HPDE6-E6E7 (cell line): ENCODE results near the gene CDK13.
A peak's percentile ranks its signal among the peaks of the same experiment; 100 is the strongest.

Experiments
- DNase-seq: peaks from one replicate; pipeline ENCODE4 v3.0.0; 2011; ENCODE audit warnings: missing footprints; ENCODE audit errors: extremely low spot score

Gene CDK13

DNA sequence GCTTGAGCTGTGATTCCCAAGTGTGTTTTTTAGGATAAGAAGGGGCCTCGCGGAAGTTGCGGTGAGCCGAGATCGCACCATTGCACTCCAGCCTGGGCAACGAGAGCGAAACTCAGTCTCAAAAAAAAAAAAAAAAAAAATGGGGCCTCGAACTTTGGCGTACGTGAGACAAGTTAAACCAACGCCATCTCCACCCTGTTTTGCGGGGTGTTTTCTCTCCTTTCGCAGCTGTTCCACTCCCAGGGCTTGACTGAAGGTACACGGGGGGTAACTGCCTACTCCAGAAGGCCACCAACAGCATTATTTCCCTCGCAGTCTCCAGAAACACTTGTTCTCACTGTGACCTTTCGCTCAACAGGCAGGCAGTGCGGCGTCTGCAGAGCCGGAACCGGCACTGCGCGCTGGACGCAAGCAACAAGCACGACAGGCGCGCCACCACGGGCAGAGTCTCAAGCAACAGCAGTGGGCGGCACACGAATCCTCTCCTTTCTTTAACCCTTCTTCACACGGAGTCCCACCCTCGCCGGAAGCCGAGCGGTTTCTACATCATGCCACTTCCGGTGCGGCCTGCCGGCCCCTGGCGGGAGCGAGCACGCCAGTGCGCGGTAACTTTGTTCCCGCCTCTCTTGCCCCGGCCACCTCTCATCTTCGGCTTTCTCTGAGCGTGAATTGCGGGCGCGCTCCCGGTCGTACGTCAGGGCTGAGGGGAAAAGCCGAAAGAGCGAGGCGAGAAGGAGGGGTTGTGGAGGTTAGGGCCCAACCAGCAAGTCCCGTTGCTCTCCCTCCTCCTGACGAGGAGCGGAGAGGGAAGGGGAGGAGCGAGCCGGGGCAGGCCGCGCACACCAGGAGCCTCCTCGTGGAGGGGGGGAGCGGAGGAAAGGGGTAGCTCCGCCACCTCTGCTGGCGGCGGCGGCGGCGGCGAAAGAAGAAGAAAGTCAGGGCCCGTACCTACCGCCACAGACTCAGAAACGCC, 814 bp upstream of the CDK13 start:
- DNase-seq = peak; percentile 93

DNA sequence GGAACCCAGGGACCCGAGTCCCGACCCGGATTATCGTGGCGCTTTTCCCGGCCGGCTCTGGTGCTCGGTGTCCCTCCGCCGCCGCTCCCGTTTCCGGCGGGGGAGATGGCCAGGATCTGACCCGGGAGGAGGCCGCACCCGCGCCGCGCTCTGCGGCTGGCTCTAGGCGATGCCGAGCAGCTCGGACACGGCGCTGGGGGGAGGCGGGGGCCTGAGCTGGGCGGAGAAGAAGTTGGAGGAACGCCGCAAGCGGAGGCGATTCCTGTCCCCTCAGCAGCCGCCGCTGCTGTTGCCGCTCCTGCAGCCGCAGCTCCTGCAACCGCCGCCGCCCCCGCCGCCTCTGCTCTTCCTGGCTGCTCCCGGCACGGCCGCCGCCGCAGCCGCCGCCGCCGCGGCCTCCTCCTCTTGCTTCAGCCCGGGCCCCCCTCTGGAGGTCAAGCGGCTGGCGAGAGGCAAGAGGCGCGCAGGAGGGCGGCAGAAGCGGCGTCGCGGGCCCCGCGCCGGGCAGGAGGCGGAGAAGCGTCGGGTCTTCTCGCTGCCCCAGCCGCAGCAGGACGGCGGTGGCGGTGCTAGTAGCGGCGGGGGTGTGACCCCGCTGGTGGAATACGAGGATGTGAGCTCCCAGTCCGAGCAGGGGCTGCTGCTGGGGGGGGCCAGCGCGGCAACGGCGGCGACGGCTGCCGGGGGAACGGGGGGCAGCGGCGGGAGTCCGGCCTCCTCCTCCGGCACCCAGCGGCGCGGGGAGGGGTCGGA, 593 bp downstream of the CDK13 start:
- DNase-seq = no peak

DNA sequence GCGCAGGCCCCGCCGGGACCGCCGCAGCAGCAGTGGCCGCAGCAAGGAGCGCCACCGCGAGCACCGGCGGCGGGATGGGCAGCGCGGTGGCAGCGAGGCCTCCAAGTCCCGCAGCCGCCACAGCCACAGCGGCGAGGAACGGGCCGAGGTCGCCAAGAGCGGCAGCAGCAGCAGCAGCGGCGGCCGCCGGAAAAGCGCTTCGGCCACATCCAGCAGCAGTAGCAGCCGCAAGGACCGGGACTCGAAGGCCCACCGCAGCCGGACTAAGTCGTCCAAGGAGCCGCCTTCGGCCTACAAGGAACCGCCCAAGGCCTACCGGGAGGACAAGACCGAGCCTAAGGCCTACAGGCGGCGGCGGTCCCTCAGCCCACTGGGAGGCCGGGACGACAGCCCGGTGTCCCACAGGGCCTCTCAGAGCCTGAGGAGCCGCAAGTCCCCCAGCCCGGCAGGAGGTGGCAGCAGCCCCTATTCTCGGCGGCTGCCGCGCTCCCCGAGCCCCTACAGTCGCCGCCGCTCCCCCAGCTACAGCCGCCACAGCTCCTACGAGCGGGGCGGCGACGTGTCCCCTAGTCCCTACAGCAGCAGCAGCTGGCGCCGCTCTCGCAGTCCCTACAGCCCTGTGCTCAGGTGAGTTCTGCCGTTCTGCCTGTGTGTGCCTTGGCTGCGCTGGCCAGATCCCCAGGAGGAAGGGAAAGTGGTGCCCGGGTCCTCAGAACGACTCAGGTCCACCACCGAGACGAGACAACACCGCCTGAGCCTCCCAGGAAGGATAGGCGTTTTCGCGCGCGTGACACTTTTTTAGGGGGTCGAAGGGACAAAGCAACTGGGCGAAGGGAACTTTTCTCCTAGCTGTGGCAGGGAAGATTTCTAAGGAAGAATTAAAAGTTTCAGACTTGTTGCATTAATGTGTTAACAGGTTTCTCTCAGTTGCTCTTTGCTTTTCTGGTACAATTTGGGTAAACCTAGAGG, 1.5 kb downstream of the CDK13 start:
- no peak for DNase-seq

DNA sequence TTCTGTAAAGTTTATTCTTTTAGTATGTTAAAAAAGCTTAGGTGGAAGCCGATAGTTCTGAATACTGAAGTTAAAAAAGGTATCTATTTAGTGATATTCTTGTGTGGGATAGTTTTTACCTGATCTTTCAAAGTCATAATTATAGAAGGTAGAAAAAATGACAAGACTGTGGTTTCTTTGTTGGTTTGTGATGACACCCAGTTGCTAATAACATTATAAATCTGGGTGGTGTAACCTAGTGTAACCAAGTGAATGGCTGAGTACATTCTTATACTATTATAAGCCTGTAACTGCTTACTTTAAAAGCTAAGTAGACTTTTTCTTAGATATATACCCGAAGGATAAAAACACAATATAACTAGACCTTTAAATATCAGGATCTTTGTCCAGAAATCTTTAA, 2.3 kb downstream of the CDK13 start:
- DNase-seq = no peak

DNA sequence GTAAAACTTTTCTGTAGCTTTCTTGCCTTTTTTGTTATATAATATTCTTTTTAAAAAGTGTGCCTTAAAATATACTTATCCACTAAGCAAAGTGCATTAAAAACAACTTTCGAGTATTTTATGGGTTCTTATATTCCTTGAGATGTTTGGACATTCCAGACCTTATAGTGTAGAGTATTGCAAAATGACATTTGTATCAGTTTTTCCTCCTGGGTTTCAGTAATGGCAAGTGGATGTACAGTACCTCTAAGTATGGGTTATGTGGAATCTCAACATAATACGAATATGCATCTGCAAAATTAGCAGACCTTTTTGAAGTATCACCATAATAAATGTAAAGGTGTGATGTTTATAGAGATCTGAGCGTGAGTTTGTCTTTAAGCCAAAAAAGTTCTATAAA, 2.7 kb downstream of the CDK13 start:
- DNase-seq = no peak

DNA sequence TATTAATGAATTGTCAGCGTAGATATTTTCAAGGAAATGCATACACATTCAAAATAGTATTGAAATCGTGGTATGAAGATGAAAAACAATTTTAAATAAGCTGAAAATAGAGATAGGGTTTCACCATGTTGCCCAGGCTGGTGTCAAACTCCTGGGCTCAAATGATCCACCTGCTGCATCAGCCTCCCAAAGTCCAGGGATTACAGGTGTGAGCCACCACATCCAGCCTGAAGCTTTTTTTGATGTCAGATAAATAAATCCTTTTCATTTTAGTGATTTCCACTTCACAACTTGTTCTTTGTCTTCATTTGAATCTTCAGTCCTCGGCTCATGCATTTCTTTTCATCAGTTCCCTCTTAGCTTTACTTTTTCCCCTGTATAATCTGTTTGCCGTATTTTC, 4.6 kb downstream of the CDK13 start:
- no peak for DNase-seq

DNA sequence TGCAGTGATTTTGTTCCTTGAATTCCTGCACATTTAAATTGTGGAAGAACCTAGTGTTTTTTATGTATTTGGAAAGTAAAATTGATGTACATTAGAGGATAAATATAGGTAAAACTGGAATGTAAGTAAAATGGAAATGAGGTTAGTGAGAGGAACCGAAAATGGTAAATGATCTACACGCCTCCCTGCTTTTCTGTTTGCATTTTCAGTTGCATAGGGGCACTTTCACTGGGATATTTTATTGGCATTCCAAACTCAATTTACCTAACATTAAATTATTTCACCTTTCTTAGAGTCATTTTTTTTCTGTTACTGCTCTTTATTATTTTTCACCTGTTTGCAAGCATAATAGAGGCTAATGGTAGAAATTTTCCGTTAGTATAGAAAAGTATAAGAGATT, 8.0 kb downstream of the CDK13 start:
- no peak for DNase-seq

DNA sequence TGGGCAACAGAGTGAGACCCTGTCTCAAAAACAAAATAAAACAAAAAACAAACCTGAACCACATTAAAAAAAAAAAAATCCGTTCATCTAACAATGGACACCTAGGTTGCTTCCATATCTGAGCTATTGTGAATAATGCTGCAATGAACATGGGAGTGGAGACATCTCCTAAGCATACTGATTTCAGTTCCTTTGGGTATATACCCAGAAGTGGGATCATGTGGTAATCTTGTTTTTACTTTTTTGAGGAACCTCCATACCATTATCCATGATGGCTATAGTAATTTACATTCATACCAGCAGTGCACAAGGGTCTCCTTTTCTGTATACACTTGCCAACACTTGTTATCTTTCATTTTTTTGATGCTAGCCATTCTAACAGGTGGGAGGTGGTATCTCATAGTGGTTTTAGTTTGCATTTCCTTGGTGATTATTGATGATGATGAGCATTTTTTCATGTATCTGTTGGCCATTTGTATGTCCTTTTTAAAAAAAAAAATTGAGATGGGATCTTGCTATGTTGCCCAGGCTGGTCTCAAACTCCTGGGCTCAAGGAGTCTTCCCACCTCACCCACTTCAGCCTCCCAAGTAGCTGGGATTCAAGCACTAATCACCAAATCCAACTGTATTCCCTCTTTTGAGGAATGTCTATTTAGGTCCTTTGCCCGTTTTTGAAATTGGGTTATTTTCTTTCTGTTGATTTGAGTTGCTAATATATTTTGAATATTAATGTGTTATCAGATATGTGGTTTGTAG, 17.5 kb downstream of the CDK13 start:
- DNase-seq = no peak

DNA sequence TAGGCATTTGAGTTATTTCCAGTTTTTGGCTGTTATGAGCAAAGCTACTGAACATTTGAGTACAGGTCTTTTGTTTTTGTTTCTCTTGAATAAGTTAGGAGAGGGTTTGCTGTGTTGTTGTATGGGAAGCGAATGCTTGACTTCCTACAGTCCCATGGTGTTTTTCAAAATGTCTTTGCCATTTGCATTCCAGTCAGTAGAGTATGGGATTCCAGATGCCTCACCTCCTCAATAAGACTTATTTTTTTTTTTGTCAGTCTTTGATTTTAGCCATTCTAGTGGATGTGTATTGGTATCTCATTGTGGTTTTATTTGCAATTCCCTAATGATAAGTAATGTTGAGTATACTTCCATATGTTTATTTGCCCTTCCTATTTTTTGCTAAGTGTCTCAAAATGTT, 19.4 kb downstream of the CDK13 start:
- no peak for DNase-seq

DNA sequence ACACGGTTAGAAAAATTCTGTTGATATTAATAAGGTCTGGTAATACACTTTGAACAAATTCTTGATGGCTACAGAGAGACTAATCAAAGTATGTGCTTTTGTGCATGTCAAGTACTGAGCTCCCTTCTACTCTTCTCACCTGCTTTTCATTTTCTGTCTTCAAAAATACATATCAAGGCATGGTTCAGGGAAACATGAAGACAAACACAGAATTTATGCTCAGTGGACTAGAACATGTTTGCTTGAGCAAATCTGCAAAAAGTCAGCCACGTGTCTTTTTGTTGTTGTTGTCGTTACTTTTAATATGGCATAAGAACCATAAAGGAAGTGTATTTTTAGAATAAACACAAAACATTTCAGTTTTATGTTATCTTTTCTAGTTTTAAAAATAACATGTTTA, 21.9 kb downstream of the CDK13 start:
- no peak for DNase-seq

DNA sequence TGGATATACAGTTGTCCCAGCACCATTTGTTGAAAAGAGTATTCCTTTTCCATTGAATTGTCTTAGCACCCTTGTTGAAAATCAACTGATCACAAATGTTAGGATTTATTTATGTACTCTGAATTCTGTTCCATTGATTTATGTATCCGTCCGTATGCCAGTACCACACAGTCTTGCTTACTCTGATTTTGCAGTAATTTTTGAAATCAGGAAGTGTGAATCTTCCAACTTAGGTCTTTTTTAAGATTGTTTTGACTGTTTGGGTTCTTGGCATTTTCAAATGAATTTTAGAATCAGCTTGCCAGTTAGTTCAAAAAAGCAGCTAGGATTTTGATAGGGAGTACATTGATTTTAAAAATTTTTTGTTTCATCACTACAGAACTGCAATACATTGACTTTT, 23.7 kb downstream of the CDK13 start:
- no peak for DNase-seq

DNA sequence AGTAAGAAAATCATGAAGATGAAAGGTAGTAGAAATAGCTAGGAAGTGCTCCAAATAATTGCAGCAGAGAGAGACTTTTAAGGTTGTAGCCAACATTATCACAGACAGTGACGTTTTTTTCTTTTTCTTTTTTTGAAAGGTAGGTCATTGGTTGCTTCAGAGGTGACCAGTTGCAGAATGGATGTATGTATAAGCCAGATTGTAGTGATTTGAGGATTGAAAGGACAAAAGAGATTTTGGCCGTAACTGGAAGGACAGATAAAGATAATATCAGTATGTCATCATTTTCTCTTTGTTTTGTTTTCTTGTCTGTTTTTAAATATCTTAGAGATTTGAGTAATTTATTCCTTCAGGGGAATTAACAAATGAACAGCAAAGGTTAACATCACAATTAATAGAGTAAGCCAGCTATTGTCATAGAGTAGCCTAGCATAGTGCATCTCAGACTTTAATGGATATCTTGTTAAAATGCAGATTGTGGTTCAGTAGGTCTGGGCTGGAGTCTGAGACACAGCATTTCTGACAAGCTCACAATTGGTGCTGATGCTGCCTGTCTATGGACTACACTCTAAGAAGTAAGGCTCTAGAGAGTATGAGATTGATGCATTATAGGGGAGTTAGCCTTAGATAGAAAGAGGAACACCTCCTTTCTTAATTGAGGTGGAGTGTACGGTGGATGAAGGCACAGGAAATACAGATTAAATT, 28.3 kb downstream of the CDK13 start:
- DNase-seq = no peak

DNA sequence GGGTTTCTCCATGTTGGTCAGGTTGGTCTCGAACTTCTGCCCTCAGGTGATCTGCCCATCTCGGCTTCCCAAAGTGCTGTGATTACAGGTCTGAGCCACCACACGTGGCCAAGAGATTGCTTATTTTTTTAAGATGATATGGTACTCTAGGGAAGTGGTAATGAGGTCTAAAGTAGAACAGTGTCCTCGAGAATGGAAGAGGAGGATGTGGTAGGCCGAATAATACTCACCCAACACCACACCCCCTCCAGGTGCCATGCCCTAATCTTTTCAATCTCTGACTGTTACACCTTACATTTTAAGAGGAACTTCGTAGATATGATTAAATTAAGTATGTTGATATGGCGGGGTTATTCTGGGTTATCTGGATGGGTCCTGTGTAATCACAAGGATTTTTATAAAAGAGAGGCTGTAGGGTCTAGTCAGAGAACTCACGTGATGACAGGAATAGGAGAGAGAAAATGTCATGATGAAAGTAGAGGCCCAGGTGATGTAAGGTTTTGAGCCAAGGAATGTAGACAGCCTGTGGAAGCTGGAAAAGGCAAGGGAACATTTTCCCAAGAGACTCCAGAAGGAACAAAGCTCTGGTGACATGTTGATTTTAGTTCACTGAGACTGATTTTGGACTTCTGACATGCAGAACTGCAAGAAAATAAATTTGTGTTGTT, 29.5 kb downstream of the CDK13 start:
- no peak for DNase-seq

DNA sequence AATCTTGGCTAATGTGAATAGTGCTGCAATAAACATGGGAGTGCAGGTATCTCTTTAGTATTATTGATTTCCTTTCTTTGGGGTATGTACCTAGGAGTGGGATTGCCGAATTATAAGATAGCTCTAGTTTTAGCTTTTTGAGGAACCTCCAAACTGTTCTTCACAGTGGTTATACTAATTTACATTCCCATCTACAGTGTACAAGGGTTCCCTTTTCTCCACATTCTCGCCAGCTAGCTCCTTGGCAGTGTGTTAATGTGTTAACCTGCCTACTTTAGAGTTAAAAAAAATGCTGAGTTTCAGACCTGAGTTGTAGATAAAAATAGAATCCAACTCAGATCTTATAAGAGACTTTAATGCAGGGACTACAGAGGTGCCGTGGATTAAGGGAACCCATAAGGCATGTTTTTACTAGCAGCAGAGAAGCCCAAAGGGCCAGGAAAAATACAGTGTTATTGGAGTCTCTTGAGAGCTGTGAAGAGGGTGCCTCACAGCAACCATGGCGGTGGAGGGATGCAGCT, 35.4 kb downstream of the CDK13 start:
- DNase-seq = no peak

DNA sequence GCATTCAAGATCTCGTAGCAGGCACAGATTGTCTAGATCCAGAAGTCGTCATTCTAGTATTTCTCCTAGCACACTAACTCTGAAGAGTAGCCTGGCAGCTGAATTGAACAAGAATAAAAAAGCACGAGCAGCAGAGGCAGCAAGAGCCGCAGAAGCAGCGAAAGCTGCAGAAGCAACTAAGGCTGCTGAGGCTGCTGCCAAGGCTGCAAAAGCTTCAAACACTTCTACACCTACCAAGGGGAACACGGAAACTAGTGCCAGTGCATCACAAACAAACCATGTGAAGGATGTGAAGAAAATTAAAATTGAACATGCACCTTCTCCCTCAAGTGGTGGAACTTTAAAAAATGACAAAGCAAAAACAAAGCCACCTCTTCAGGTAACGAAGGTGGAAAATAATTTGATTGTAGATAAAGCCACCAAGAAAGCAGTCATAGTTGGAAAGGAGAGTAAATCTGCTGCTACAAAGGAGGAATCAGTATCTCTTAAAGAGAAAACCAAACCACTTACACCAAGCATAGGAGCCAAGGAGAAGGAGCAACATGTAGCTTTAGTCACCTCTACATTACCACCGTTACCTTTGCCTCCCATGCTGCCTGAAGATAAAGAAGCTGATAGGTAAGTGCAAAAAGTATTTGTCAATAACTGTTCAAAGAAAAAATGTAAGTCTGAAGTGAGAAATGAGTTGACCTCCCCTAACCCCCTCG, 37.7 kb downstream of the CDK13 start:
- DNase-seq = no peak

DNA sequence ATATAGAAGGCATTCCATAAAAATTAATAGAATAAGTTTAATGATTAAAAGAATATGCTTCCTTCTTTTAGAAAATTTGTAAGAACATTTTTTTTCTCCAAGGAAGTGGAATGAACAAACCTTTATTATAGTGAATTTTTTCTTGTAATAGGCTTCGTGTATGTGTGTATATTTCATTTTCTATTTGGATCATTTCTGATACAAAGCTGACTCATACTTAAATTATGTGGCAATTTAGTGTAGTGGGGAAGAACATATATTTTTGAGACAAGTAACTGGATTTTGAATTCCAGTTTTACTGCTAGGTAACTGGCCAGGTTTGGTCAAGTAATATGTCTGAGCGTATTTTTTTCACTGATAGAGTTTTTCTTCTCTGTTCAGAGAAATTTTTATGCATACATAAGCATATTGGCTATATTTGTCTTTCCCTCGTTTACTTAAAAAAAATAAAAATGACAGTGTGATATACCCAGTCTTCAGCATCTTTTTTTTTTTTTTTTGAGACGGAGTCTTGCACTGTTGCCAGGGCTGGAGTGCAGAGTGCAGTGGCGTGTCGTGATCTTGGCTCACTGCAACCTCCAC, 50.8 kb downstream of the CDK13 start:
- no peak for DNase-seq

DNA sequence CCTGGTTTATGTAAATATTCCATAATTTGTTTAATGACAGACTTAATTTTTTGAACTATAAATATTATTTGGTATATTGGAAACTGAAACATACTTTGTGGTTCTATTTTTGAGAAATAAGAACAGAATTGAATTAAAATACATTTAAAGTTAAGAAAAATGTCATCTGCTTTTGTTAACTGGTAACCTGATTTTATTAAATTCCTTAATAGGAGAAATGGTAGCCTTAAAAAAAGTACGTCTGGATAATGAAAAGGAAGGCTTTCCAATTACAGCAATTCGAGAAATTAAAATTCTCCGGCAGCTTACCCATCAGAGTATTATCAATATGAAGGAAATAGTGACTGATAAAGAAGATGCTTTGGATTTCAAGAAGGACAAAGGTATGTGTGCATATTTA, 51.6 kb downstream of the CDK13 start:
- no peak for DNase-seq

DNA sequence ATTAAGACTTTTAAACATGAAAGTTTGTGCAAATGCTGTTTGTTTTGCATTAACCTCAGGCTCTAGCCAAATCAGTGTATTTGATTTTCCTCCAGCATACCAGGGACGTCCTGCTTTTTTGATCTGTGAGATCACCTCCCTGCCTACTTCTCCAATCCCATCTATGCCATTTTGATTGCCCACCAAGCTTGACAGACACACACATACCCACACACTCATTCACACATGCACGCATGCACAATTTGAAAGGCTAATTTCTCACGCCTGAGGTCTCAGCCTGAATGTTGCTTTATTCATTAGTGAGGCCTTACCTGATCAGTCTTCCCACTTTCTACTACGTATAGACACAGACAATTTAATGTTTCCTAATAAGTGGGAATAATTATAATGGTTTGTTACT, 53.5 kb downstream of the CDK13 start:
- DNase-seq = no peak
